ENCODE measurements around the gene ZNF432.

ZNF432 gene

DNA sequence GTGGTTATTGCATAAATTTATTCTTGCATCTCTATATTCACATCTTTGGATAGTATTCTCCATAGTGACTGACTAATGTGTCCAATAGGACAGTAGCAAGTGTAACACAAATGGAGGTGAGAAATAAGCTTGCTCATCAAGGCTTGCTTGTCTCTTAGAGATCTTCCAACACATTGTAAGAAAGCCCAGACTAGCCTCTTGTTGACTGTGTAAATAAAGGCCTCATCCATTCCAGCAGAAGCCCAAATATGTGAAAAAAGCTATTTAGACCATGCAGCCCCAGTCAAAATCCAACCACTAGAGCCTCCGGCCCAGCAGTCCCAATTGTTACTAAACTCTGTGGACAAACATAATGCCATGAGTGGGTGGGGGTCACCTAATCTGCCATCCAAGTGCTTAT lies 38.0 kb downstream of the ZNF432 start:
- in situ Hi-C loops (cut with MboI; ENCODE audit: low sequenced_read_pairs) = no loop called here

DNA sequence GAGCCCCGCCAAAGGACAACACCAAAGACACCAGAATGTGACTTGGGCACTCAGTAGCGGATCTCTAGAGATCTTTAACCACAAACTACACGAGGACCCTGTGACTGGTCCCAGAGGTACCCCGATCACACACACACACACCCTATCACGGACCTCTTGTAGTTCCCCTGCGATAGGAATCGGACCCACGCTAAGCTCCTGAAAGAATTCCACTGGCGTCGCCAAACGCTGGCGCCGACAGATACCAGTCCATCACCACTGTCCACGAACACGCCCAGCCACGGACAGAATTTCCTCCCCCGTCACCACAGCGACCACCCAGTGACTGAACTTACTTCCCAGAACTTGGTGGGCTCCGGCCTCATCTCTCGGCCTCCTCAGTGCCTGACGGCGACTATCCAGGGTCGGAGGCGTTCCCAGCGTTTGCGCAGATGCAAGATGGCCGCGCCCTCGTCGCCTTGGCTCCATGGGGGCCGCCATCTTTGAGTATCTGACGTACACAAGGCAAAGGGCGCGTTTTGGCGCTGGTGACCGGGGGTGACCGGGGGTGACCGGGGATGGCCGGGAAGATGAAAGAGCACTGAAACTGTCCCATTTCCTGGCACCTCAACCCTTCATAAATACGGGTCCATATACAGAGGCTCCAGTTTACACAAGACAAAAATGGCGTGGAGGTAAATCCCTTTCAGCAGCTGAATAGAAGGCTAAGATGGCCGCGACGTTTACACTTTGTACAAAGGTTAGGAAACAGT lies 40.7 kb downstream of the ZNF432 start, which contains the start of gene ZNF615:
Gene ZNF615 (minus strand): TSS at position 406 of the 752 bp plus-strand sequence. CDS start 4,500 bp downstream, outside the sequence.
- in situ Hi-C loops (cut with MboI; ENCODE audit: low sequenced_read_pairs) = no loop called here

- in situ Hi-C loops (cut with MboI; ENCODE audit: low sequenced_read_pairs) = no loop called here
Measured at GRCh38 chr19:52007451-52007805, 41.2 kb downstream of the ZNF432 start.

GRCh38 chr19:51994048-51994644 lies 54.5 kb downstream of the ZNF432 start:
- in situ Hi-C loops (cut with MboI; ENCODE audit: low sequenced_read_pairs) = no loop called here

GRCh38 chr19:51993422-51993821 lies 55.2 kb downstream of the ZNF432 start:
- in situ Hi-C loops (cut with MboI; ENCODE audit: low sequenced_read_pairs) = no loop called here

- in situ Hi-C loops (cut with MboI; ENCODE audit: low sequenced_read_pairs) = no loop called here
Measured at GRCh38 chr19:51986309-51987291, 62.0 kb downstream of the ZNF432 start, which contains the start of gene ZNF350. Gene ZNF350 (minus strand): TSS chr19:51986840. CDS start chr19:51974360, 12,480 bp downstream.

DNA sequence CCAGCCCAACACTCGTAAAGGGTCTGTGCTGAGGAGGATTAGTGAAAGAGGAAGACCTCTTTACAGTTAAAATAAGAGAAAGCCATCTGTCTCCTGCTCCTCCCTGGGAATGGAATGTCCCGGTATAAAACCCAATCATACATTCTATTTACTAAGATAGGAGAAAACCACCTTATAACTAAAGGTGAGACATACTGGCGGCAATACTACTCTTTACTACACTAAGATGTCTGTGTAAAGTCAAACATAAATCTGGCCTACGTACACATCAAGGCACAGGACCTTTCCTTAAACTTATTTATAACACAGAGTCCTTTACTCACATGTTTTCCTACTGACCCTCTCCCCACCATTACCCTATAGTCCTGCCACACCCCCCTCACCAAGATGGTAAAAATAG lies 65.3 kb downstream of the ZNF432 start:
- in situ Hi-C loops (cut with MboI; ENCODE audit: low sequenced_read_pairs) = no loop called here
